Peyer's patch (tissue), 4 donors: Measurements from ENCODE around the gene EMC7. TPM values are rescaled to one million over a fixed set of nuclear protein-coding genes. Genes with fewer than 3 reads are reported as not detected.
A peak's percentile ranks its signal among the peaks of the same experiment; 100 is the strongest.

Experiments used
- DNase-seq, 3 donors: peaks; one replicate each; pipeline ENCODE4 v3.0.0-alpha.2; 2017 to 2019
- H3K27ac ChIP-seq, 4 donors: fragments of 200-600 bp; sonication (generic); one replicate each; pipeline ENCODE4 v1.5.1; 2016 to 2019
- H3K27me3 ChIP-seq, 2 donors: fragments of 200-600 bp; sonication (generic); one replicate each; pipeline ENCODE4 v1.5.1; 2019
- H3K36me3 ChIP-seq, 3 donors: fragments of 200-600 bp; sonication (generic); one replicate each; pipeline ENCODE4 v1.5.1; 2016 to 2019
- H3K4me1 ChIP-seq, 4 donors: fragments of 200-600 bp; sonication (generic); one replicate each; pipeline ENCODE4 v1.5.1; 2016 to 2019
- H3K4me3 ChIP-seq, 4 donors: fragments of 200-600 bp; sonication (generic); 1 replicate in 3 of 4; 2 replicates in 1 of 4; pipeline ENCODE4 v1.5.1; 2016 to 2019; ENCODE audit warnings: mild to moderate bottlenecking in 1 of 4
- H3K9me3 ChIP-seq, 4 donors: fragments of 200-600 bp; sonication (generic); one replicate each; pipeline ENCODE4 v1.5.1; 2016 to 2019; ENCODE audit warnings: mild to moderate bottlenecking in 1 of 4
- POLR2A ChIP-seq, 2 donors: fragments of 450-650 bp; IDR thresholded peaks; one replicate each; pipeline ENCODE4 v1.5.1; 2017; ENCODE audit warnings: antibody characterized with exemption in 2 of 2, mild to moderate bottlenecking in 2 of 2, moderate library complexity in 2 of 2
- total RNA-seq, 4 donors: library from RNA; depleted of rRNA; stranded (reverse); fragments of >200 nt; gene quantifications; one replicate each; pipeline ENCODE4 v1.1.0, GENCODE V29; 2016
- TF ChIP-seq, protein P1 (sequence below), 6 experiments: fragments of 450-650 bp in 4 of 6; fragments of 200-600 bp in 2 of 6; sonication (generic) in 1 of 6; IDR thresholded peaks; one replicate each; pipeline ENCODE4 v1.5.1; 2017 to 2019; ENCODE audit warnings: antibody characterized with exemption in 6 of 6, mild to moderate bottlenecking in 3 of 6, moderate library complexity in 1 of 6

The EMC7 gene
- total RNA-seq, 4 donors from 2014 or later, result 20.5 to 29.8 (median 29.2) TPM; not detected in 1

DNA sequence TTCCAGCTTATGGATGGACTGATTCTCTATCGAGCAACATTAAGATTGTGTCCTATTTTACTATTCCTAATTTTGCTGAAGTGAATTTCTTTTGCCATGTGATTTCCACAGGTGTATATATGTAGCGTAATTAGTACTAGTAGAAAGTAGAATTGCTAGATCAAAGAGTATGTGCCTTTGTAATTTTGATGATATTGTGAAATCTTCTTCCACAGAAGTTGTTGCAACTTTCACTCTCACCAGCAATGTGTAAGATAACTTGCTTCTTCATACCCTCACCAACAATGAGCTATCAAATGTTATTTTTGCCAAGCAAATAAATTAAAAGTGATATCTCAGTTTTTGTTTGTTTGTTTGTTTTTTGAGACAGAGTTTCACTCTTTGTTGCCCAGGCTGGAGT lies 5.7 kb upstream of the EMC7 start:
- H3K36me3 ChIP-seq, result no peaks in the 10 kb centered on the region
- H3K4me3 ChIP-seq, result no peak overlapping the region
- TF ChIP-seq POLR2A (IDR thresholded peaks at IDR 0.05), result no peak
- TF ChIP-seq, protein P1, sequence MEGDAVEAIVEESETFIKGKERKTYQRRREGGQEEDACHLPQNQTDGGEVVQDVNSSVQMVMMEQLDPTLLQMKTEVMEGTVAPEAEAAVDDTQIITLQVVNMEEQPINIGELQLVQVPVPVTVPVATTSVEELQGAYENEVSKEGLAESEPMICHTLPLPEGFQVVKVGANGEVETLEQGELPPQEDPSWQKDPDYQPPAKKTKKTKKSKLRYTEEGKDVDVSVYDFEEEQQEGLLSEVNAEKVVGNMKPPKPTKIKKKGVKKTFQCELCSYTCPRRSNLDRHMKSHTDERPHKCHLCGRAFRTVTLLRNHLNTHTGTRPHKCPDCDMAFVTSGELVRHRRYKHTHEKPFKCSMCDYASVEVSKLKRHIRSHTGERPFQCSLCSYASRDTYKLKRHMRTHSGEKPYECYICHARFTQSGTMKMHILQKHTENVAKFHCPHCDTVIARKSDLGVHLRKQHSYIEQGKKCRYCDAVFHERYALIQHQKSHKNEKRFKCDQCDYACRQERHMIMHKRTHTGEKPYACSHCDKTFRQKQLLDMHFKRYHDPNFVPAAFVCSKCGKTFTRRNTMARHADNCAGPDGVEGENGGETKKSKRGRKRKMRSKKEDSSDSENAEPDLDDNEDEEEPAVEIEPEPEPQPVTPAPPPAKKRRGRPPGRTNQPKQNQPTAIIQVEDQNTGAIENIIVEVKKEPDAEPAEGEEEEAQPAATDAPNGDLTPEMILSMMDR (IDR thresholded peaks at IDR 0.05), result no peak
- DNase-seq, result no peak
- peaks cover 0 to 5% (median 0%) of the 10 kb centered on the region in 4 donors for H3K4me1 ChIP-seq
- H3K27ac ChIP-seq, result no peak overlapping the region
- H3K27me3 ChIP-seq, result no peaks in the 10 kb centered on the region
- H3K9me3 ChIP-seq, result no peaks in the 10 kb centered on the region

DNA sequence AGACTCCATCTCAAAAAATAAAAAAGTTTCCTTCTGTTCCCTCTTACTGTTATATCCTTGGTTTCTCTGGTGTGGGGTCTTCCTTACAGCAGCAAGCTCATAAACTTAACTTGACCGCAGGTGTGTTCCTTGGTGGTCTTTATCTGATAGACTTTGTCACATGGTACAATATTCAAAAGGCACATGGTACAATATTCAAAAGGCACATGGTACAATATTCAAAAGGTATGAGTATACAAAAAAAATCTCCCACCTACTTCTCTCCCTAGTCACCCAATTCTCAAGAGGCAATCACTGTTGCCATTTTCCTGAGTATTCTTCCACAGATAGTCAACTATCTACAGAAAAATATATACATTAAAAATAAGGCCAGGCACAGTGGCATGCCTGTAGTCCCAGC lies 4.8 kb upstream of the EMC7 start:
- Histone ChIP-seq H3K36me3 (no peaks in the 10 kb centered on the region), H3K27ac (no peak overlapping the region), H3K4me3 (no peak overlapping the region), H3K27me3 (no peaks in the 10 kb centered on the region), H3K4me1 (peaks cover 0 to 5% (median 0%) of the 10 kb centered on the region in 4 donors), H3K9me3 (no peaks in the 10 kb centered on the region)
- TF ChIP-seq, protein P1 (IDR thresholded peaks at IDR 0.05), result no peak
- TF ChIP-seq POLR2A (IDR thresholded peaks at IDR 0.05), result no peak
- DNase-seq, result no peak

DNA sequence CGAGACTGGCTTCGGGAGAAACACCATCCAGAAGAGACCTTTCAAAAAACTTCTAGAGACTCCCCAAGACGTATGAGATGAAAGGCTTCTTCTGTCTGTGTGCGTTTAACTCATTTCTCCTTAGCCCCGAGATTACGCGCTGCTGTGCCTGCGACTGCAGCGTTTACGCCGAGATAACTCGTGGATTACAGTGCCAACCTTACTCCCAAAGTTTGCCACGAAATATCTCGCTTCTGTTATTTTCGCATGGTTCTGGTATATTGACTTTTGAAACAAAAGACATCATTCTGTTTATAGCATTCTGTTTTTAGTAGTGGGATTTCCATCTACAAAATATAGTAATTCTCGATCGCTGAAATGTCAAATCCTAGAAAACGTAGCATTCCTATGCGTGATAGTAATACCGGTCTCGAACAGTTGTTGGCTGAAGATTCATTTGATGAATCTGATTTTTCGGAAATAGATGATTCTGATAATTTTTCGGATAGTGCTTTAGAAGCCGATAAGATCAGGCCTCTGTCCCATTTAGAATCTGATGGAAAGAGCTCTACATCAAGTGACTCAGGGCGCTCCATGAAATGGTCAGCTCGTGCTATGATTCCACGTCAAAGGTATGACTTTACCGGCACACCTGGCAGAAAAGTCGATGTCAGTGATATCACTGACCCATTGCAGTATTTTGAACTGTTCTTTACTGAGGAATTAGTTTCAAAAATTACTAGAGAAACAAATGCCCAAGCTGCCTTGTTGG lies 688 bp upstream of the EMC7 start:
- no peak for DNase-seq
- peak overlapping the region; percentile 72 to 92 (median 76) for H3K4me3 ChIP-seq
- peaks cover 0 to 21% (median 2%) of the 10 kb centered on the region in 4 donors for H3K4me1 ChIP-seq
- TF ChIP-seq, protein P1 (IDR thresholded peaks at IDR 0.05), result no peak
- no peak for TF ChIP-seq POLR2A (IDR thresholded peaks at IDR 0.05)
- no peaks in the 10 kb centered on the region for H3K36me3 ChIP-seq
- no peaks in the 10 kb centered on the region for H3K9me3 ChIP-seq
- H3K27ac ChIP-seq, result peak overlapping the region; percentile 77 to 80 (median 78)
- no peaks in the 10 kb centered on the region for H3K27me3 ChIP-seq

DNA sequence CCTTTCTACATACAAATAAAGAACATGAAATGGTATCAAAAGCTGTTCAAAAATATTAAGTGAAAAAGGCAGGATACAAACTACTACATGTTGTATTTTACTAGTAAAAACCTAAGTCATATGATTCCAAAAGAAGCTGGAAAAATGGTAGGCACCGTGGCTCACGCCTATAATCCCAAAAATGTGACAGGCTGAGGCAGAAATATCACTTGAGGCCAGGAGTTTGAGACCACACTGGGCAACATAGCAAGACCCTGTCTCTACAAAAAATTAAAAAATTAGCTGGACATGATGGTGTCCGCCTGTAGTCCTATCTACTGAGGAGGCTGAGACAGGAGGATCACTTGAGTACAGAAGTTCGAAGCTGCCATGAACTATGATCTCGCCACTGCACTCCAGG lies 1.7 kb downstream of the EMC7 start:
- peaks cover 0 to 21% (median 2%) of the 10 kb centered on the region in 4 donors for H3K4me1 ChIP-seq
- H3K9me3 ChIP-seq, result no peaks in the 10 kb centered on the region
- no peak overlapping the region for H3K27ac ChIP-seq
- no peak overlapping the region for H3K4me3 ChIP-seq
- TF ChIP-seq POLR2A (IDR thresholded peaks at IDR 0.05), result no peak
- TF ChIP-seq, protein P1 (IDR thresholded peaks at IDR 0.05), result no peak
- no peaks in the 10 kb centered on the region for H3K27me3 ChIP-seq
- no peak for DNase-seq
- H3K36me3 ChIP-seq, result peaks cover 0 to 12% (median 0%) of the 10 kb centered on the region in 3 donors

DNA sequence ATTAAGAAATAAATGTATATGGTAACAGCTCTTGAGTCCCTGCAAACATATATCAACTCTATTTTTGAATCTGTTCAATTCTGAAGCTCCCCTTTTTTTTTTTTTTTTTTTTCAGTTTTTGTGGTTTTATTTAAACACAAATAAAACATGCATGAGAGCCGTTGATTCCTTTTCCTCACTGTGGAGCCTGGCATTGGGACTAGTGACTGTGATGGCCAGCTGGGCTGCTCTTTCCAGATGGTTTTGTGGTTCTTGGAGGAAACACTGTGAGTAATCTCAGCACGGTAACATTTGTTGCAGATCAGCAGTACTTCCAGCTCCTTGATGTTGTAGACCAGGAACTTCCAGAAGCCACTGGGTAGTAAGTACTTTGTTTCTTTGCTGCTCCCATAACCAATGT lies 15.9 kb downstream of the EMC7 start:
- no peaks in the 10 kb centered on the region for H3K9me3 ChIP-seq
- TF ChIP-seq, protein P1 (IDR thresholded peaks at IDR 0.05), result no peak
- TF ChIP-seq POLR2A (IDR thresholded peaks at IDR 0.05), result no peak
- no peak overlapping the region for H3K27ac ChIP-seq
- H3K4me3 ChIP-seq, result no peak overlapping the region
- DNase-seq, result no peak
- H3K27me3 ChIP-seq, result no peaks in the 10 kb centered on the region
- H3K36me3 ChIP-seq, result peaks cover 0 to 61% (median 0%) of the 10 kb centered on the region in 3 donors
- no peaks in the 10 kb centered on the region for H3K4me1 ChIP-seq
